LNCAP (cell line): ENCODE results near the gene FAM107A.

Source experiments
- CTCF ChIP-seq: fragments of 450-650 bp; IDR thresholded peaks from 2 replicates; pipeline ENCODE4 v1.5.1; 2017; ENCODE audit warnings: mild to moderate bottlenecking

Gene FAM107A

GRCh38 chr3:58621086-58621830 lies 44.1 kb upstream of the FAM107A start:
- no peak for TF ChIP-seq CTCF

- TF ChIP-seq CTCF, result no peak
Observed at GRCh38 chr3:58620421-58620820, 43.2 kb upstream of the FAM107A start.

- TF ChIP-seq CTCF, result no peak
Observed at GRCh38 chr3:58617338-58617761, 40.2 kb upstream of the FAM107A start.

- TF ChIP-seq CTCF, result no peak
Observed at GRCh38 chr3:58613236-58614132, 36.3 kb upstream of the FAM107A start.

GRCh38 chr3:58612830-58613229 lies 35.6 kb upstream of the FAM107A start:
- no peak for TF ChIP-seq CTCF

- no peak for TF ChIP-seq CTCF
Observed at GRCh38 chr3:58609990-58610389, 32.8 kb upstream of the FAM107A start.

- TF ChIP-seq CTCF, result no peak
Observed at GRCh38 chr3:58608648-58609047, 31.5 kb upstream of the FAM107A start.
